Measurements from ENCODE around the gene ZSWIM5. TPM values are rescaled to one million over a fixed set of nuclear protein-coding genes. Genes with fewer than 3 reads are reported as not detected.

The ZSWIM5 gene
- total and polyA plus RNA-seq, 9 of the 15 experiments (the other 6 are each of a cell fraction or from before 2014, with no cell fraction given) = under 0.01 to 0.07 (median 0.03) TPM; not detected in 3

- in situ Hi-C loops (cut with MboI) = no loop called here
- ATAC-seq = no peak
These were observed 5.4 kb downstream of the ZSWIM5 start for GRCh38 chr1:45200906-45201500.

More at GRCh38 chr1:45200906-45201500, 5.4 kb downstream of the ZSWIM5 start:
- H3K27me3 ChIP-seq (ENCODE audit: control insufficient read depth in 2 of 2, insufficient read depth in 2 of 2, low read length in 2 of 2) = peaks cover 6 to 9% of the 10 kb centered on the region in 2 experiments; a peak in 3 of 5 replicates
- no TSS peak for BruUV-seq (replicated peaks)
- H3K36me3 ChIP-seq (ENCODE audit: control insufficient read depth, insufficient read depth, low read length) = no peaks in the 10 kb centered on the region
- H3K9ac ChIP-seq (ENCODE audit: insufficient read depth in 1 of 2, low read depth in 2 of 2, low read length in 2 of 2) = no peak overlapping the region
- 2% methylated on average over 3 of the region's 3 CpGs for WGBS (ENCODE audit: insufficient coverage, low coverage, missing lambda C conversion rate)
- FAIRE-seq = peak; percentile 59
- intact Hi-C loops (cut with micrococcal nuclease) = loop anchor here (10.0 kb wide), 1 partner anchor 186 kb away; the partner anchor contains the start of genes HECTD3 and UROD
- 0 out of 2 replicates have a peak, but pooled peaks cover 2% of the 10 kb centered on the region for H3K9me3 ChIP-seq (replicated peaks; ENCODE audit: control insufficient read depth, insufficient read depth, low read depth, low read length)
- no peak for DNase-seq (ENCODE audit: extremely low read depth in 1 of 4, low spot score in 3 of 4)
- TF ChIP-seq, protein P1, sequence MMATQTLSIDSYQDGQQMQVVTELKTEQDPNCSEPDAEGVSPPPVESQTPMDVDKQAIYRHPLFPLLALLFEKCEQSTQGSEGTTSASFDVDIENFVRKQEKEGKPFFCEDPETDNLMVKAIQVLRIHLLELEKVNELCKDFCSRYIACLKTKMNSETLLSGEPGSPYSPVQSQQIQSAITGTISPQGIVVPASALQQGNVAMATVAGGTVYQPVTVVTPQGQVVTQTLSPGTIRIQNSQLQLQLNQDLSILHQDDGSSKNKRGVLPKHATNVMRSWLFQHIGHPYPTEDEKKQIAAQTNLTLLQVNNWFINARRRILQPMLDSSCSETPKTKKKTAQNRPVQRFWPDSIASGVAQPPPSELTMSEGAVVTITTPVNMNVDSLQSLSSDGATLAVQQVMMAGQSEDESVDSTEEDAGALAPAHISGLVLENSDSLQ (IDR thresholded peaks at IDR 0.05) = no peak
- TF ChIP-seq RAD51 (IDR thresholded peaks at IDR 0.05; ENCODE audit: borderline replicate concordance, low read depth) = 0 out of 2 replicates have a peak, but pooled peaks have one; percentile 20
- TF ChIP-seq, protein P2, sequence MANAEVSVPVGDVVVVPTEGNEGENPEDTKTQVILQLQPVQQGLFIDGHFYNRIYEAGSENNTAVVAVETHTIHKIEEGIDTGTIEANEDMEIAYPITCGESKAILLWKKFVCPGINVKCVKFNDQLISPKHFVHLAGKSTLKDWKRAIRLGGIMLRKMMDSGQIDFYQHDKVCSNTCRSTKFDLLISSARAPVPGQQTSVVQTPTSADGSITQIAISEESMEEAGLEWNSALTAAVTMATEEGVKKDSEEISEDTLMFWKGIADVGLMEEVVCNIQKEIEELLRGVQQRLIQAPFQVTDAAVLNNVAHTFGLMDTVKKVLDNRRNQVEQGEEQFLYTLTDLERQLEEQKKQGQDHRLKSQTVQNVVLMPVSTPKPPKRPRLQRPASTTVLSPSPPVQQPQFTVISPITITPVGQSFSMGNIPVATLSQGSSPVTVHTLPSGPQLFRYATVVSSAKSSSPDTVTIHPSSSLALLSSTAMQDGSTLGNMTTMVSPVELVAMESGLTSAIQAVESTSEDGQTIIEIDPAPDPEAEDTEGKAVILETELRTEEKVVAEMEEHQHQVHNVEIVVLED (CRISPR knock-in tag; IDR thresholded peaks at IDR 0.05) = no peak
- TF ChIP-seq SMAD4 (CRISPR knock-in tag; conservative IDR thresholded peaks at IDR 0.05) = no peak
- TF ChIP-seq, protein P3, sequence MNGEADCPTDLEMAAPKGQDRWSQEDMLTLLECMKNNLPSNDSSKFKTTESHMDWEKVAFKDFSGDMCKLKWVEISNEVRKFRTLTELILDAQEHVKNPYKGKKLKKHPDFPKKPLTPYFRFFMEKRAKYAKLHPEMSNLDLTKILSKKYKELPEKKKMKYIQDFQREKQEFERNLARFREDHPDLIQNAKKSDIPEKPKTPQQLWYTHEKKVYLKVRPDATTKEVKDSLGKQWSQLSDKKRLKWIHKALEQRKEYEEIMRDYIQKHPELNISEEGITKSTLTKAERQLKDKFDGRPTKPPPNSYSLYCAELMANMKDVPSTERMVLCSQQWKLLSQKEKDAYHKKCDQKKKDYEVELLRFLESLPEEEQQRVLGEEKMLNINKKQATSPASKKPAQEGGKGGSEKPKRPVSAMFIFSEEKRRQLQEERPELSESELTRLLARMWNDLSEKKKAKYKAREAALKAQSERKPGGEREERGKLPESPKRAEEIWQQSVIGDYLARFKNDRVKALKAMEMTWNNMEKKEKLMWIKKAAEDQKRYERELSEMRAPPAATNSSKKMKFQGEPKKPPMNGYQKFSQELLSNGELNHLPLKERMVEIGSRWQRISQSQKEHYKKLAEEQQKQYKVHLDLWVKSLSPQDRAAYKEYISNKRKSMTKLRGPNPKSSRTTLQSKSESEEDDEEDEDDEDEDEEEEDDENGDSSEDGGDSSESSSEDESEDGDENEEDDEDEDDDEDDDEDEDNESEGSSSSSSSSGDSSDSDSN (IDR thresholded peaks at IDR 0.05; ENCODE audit: borderline replicate concordance in 1 of 2, low read depth in 2 of 2, low read length in 2 of 2) = no peak
- no peak overlapping the region for H3K4me2 ChIP-seq (ENCODE audit: insufficient read depth, low read length)
- no peak overlapping the region for H2AFZ ChIP-seq (ENCODE audit: low read depth, low read length)
- ChIA-PET CTCF (ENCODE audit: low intra/inter-chr PET ratio) (no interaction called here), POLR2A (interaction anchor here (0.6 to 0.8 kb wide), 3 partner anchors 10 to 187 kb away, joined by 3 read pairs; no protein-coding TSS in a partner anchor)
- no peaks in the 10 kb centered on the region for H3K79me2 ChIP-seq (ENCODE audit: control insufficient read depth, insufficient read depth, low read length)
- H3K4me1 ChIP-seq (replicated peaks in 1 of 2; ENCODE audit: control insufficient read depth in 2 of 2, insufficient read depth in 2 of 2, low read length in 2 of 2) = peaks cover 0 to 7% of the 10 kb centered on the region in 2 experiments; a peak in 2 of 5 replicates
- H3K4me3 ChIP-seq = no peak overlapping the region
- H3K9me1 ChIP-seq (ENCODE audit: control insufficient read depth, insufficient read depth, low read length) = no peaks in the 10 kb centered on the region
- H3K27ac ChIP-seq (ENCODE audit: extremely low read depth, low read depth, low read length) = no peak overlapping the region
- no peaks in the 10 kb centered on the region for H4K20me1 ChIP-seq (replicated peaks; ENCODE audit: control insufficient read depth, insufficient read depth, low read length)
